WI38 (cell line): ENCODE data around the gene MBD5.

Experiments
- H3K4me3 ChIP-seq: 2 replicates; pipeline ENCODE4 v1.5.1; 2011; ENCODE audit warnings: low read depth, mild to moderate bottlenecking, control low read depth, low read length
- CTCF ChIP-seq: IDR thresholded peaks from 2 replicates; pipeline ENCODE4 v1.5.1; 2012; ENCODE audit warnings: low read depth, mild to moderate bottlenecking, control low read depth, low read length

Gene MBD5

GRCh38 chr2:148108385-148108784 is 87.5 kb downstream of the MBD5 start:
- no peak overlapping the region for H3K4me3 ChIP-seq
- no peak for TF ChIP-seq CTCF

- TF ChIP-seq CTCF: no peak
- no peak overlapping the region for H3K4me3 ChIP-seq
Measured at GRCh38 chr2:148110184-148110583, 89.3 kb downstream of the MBD5 start.

- TF ChIP-seq CTCF: no peak
- no peak overlapping the region for H3K4me3 ChIP-seq
Measured at GRCh38 chr2:148122788-148123187, 101.9 kb downstream of the MBD5 start.

- TF ChIP-seq CTCF: no peak
- H3K4me3 ChIP-seq: no peak overlapping the region
Measured at GRCh38 chr2:148124271-148124670, 103.4 kb downstream of the MBD5 start.

GRCh38 chr2:148130581-148130980 is 109.7 kb downstream of the MBD5 start:
- no peak overlapping the region for H3K4me3 ChIP-seq
- TF ChIP-seq CTCF: no peak

GRCh38 chr2:148132412-148132811 is 111.5 kb downstream of the MBD5 start:
- no peak overlapping the region for H3K4me3 ChIP-seq
- no peak for TF ChIP-seq CTCF

GRCh38 chr2:148135705-148136104 is 114.8 kb downstream of the MBD5 start:
- TF ChIP-seq CTCF: no peak
- H3K4me3 ChIP-seq: no peak overlapping the region
